Right lung (tissue), 5 donors: ENCODE measurements around the gene ZNF761. TPM values are rescaled to one million over a fixed set of nuclear protein-coding genes. Genes with fewer than 3 reads are reported as not detected.

ENCODE experiments used
- DNase-seq, 2 donors: peaks; one replicate each; pipeline ENCODE4 v3.0.0-alpha.2; 2013
- polyA plus RNA-seq, 5 donors: library from polyadenylated mRNA; unstranded; fragments of 120-200 nt; gene quantifications; one replicate each; pipeline versions ENCODE4 v1.2.1 to v1.2.3, GENCODE V29; 2013; ENCODE audit warnings: inconsistent platforms in 1 of 5, low replicate concordance in 1 of 5; ENCODE audit not compliant: insufficient read length in 5 of 5, insufficient read depth in 1 of 5

ZNF761 gene
- polyA plus RNA-seq, 5 donors: 16.4 to 27.7 (median 22.3) TPM

GRCh38 chr19:53506728-53507127 lies 74.9 kb downstream of the ZNF761 start:
- no peak for DNase-seq

Other genes starting within 250 kb of the ZNF761 start
- gene ZNF665, start 238.6 kb upstream of the ZNF761 start, polyA plus RNA-seq: 10 to 100 TPM in 4 of 5 donors, 1 to 10 TPM in 1; 7.0 to 14.5 (median 12.1) TPM
- 10 to 100 TPM; 39.2 to 62.9 (median 53.2) TPM for gene ZNF677, start 177.1 kb upstream of the ZNF761 start, polyA plus RNA-seq
- under 1 TPM in 2 of 5 donors, not detected in 3; 0.13 to 0.30 TPM for gene VN1R2, start 173.7 kb upstream of the ZNF761 start, polyA plus RNA-seq
- gene VN1R4, start 164.3 kb upstream of the ZNF761 start, polyA plus RNA-seq: not detected
- gene ZNF845, start 98.2 kb upstream of the ZNF761 start, polyA plus RNA-seq: 10 to 100 TPM in 2 of 5 donors, 1 to 10 TPM in 3; 5.9 to 11.4 (median 8.9) TPM
- 10 to 100 TPM; 10.1 to 19.3 (median 13.9) TPM for gene ZNF525, start 66.3 kb upstream of the ZNF761 start, polyA plus RNA-seq
- 10 to 100 TPM in 4 of 5 donors, 1 to 10 TPM in 1; 8.2 to 18.2 (median 13.9) TPM for gene ZNF765, start 36.8 kb upstream of the ZNF761 start, polyA plus RNA-seq
- gene ZNF813, start 35.7 kb downstream of the ZNF761 start, polyA plus RNA-seq: 1 to 10 TPM; 4.0 to 7.8 (median 5.3) TPM
- 10 to 100 TPM; 16.3 to 24.1 (median 19.6) TPM for gene ZNF331, start 106.2 kb downstream of the ZNF761 start, polyA plus RNA-seq
- gene DPRX, start 200.0 kb downstream of the ZNF761 start, polyA plus RNA-seq: not detected